Natural killer cell (primary cell): ENCODE measurements around the gene SORBS1. TPM values are rescaled to one million over a fixed set of nuclear protein-coding genes. Genes with fewer than 3 reads are reported as not detected.

ENCODE experiments used
- ATAC-seq, 3 donors: fragments of 150-1000 bp in 2 of 3; fragments of 200-7000 bp in 1 of 3; cut with Tn5 transposase; 1 replicate in 1 of 3; 2 replicates in 2 of 3; pipeline ENCODE4 v1.10.0; 2021; ENCODE audit warnings: mild to moderate bottlenecking in 2 of 3, moderate library complexity in 2 of 3
- DNase-seq, 2 donors: peaks; one replicate each; pipeline versions ENCODE4 v3.0.0 to v3.0.0-alpha.2; 2013 to 2021; ENCODE audit warnings: mixed read lengths in 1 of 2
- H3K27ac ChIP-seq: one replicate; pipeline ENCODE4 v1.5.1; 2013; ENCODE audit warnings: mild to moderate bottlenecking, low read length
- H3K27me3 ChIP-seq: one replicate; pipeline ENCODE4 v1.6.1; 2013; ENCODE audit warnings: low read length; ENCODE audit not compliant: control insufficient read depth, insufficient read depth
- H3K36me3 ChIP-seq: one replicate; pipeline ENCODE4 v1.6.1; 2013; ENCODE audit warnings: low read length; ENCODE audit not compliant: control insufficient read depth, insufficient read depth
- H3K4me1 ChIP-seq: one replicate; pipeline ENCODE4 v1.6.1; 2013; ENCODE audit warnings: low read length; ENCODE audit not compliant: control insufficient read depth, insufficient read depth
- H3K4me3 ChIP-seq: one replicate; pipeline ENCODE4 v1.5.1; 2013; ENCODE audit warnings: low read length
- H3K9me3 ChIP-seq: one replicate; pipeline ENCODE4 v1.6.1; 2013; ENCODE audit warnings: low read length; ENCODE audit not compliant: control insufficient read depth, insufficient read depth
- H3K27ac Mint-ChIP-seq, 2 donors: one replicate each; pipeline ENCODE4 v1.8.0; 2022; ENCODE audit warnings: mild to moderate bottlenecking in 2 of 2, mixed read lengths in 2 of 2, moderate library complexity in 1 of 2
- H3K27me3 Mint-ChIP-seq, 2 donors: one replicate each; pipeline ENCODE4 v1.8.0; 2022; ENCODE audit warnings: low read depth in 2 of 2, mixed read lengths in 2 of 2
- H3K36me3 Mint-ChIP-seq: one replicate; pipeline ENCODE4 v1.8.0; 2022; ENCODE audit warnings: mixed read lengths
- H3K4me1 Mint-ChIP-seq, 2 donors: one replicate each; pipeline ENCODE4 v1.8.0; 2022; ENCODE audit warnings: mixed read lengths in 2 of 2
- H3K4me3 Mint-ChIP-seq: one replicate; pipeline ENCODE4 v1.8.0; 2022; ENCODE audit warnings: mild to moderate bottlenecking, moderate library complexity, mixed read lengths
- H3K9me3 Mint-ChIP-seq, 2 donors: one replicate each; pipeline ENCODE4 v1.8.0; 2022; ENCODE audit warnings: mixed read lengths in 2 of 2
- WGBS: methylation state at CpG from one replicate; pipeline ENCODE4 v1.1.7; 2013; ENCODE audit warnings: missing lambda C conversion rate; ENCODE audit not compliant: insufficient coverage; 5-methylcytosine and 5-hydroxymethylcytosine counted together
- intact Hi-C: fragments of 100-400 bp; cut with micrococcal nuclease; formaldehyde crosslinking; loops from one replicate; pipeline ENCODE4 v1.14.2; 2022
- total RNA-seq, 4 donors: library from RNA; stranded (reverse); fragments of 120-200 nt in 1 of 4; gene quantifications; one replicate each; pipeline versions ENCODE4 v1.2.3 to v1.2.4, GENCODE V29; 2013 to 2022
- TF ChIP-seq, protein P1 (sequence below): fragments of 200-600 bp; IDR thresholded peaks from one replicate; pipeline ENCODE4 v1.8.0; 2022; ENCODE audit warnings: antibody characterized with exemption

The SORBS1 gene
- total RNA-seq, 3 donors from 2014 or later (not counting 1 experiment from before 2014, with no cell fraction given): 2.4 to 5.4 (median 2.8) TPM

DNA sequence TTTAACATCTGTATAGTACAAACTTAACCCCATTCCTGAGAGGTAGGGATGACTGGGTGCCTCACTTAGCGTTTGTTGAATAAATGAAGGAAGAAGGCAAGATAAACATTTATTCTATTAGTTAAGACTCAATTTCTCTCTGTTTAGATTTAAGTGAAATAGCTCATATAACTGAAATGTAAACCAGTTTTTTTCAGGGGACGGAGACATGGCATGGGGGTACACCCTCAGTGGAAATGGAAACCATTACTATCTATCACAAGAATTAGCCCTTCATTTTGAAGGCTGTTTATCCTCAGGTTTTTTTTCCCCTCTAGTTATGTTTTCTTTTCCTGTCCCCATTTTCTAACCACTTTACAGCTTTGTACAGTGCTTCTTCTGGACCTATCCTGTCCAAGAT, 234.8 kb downstream of the SORBS1 start:
- no peak overlapping the region for H3K27ac ChIP-seq
- DNase-seq (no peak), ATAC-seq (no peak)
- H3K36me3 Mint-ChIP-seq: no peaks in the 10 kb centered on the region
- no peaks in the 10 kb centered on the region for H3K9me3 Mint-ChIP-seq
- no peaks in the 10 kb centered on the region for H3K27me3 ChIP-seq
- TF ChIP-seq, protein P1, sequence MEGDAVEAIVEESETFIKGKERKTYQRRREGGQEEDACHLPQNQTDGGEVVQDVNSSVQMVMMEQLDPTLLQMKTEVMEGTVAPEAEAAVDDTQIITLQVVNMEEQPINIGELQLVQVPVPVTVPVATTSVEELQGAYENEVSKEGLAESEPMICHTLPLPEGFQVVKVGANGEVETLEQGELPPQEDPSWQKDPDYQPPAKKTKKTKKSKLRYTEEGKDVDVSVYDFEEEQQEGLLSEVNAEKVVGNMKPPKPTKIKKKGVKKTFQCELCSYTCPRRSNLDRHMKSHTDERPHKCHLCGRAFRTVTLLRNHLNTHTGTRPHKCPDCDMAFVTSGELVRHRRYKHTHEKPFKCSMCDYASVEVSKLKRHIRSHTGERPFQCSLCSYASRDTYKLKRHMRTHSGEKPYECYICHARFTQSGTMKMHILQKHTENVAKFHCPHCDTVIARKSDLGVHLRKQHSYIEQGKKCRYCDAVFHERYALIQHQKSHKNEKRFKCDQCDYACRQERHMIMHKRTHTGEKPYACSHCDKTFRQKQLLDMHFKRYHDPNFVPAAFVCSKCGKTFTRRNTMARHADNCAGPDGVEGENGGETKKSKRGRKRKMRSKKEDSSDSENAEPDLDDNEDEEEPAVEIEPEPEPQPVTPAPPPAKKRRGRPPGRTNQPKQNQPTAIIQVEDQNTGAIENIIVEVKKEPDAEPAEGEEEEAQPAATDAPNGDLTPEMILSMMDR: no peak
- no peak overlapping the region for H3K4me3 Mint-ChIP-seq
- no peak overlapping the region for H3K27ac Mint-ChIP-seq
- intact Hi-C loops: no loop called here
- no peak overlapping the region for H3K4me3 ChIP-seq
- H3K9me3 ChIP-seq: no peaks in the 10 kb centered on the region
- H3K4me1 Mint-ChIP-seq: no peaks in the 10 kb centered on the region
- no peaks in the 10 kb centered on the region for H3K36me3 ChIP-seq
- WGBS: 89% methylated on average over 1 of the region's 2 CpGs
- H3K27me3 Mint-ChIP-seq: peaks cover 0 to 1% of the 10 kb centered on the region in 2 donors
- H3K4me1 ChIP-seq: no peaks in the 10 kb centered on the region

- Mint-ChIP-seq H3K27ac (no peak overlapping the region), H3K4me1 (no peaks in the 10 kb centered on the region), H3K27me3 (peaks cover 0 to 3% of the 10 kb centered on the region in 2 donors), H3K4me3 (no peak overlapping the region), H3K9me3 (no peaks in the 10 kb centered on the region), H3K36me3 (no peaks in the 10 kb centered on the region)
- TF ChIP-seq, protein P1: no peak
- no peak overlapping the region for H3K4me3 ChIP-seq
- H3K27me3 ChIP-seq: no peaks in the 10 kb centered on the region
- ATAC-seq (no peak), DNase-seq (no peak)
- intact Hi-C loops: no loop called here
- WGBS: 74% methylated on average over 2 of the region's 2 CpGs
- no peak overlapping the region for H3K27ac ChIP-seq
- H3K4me1 ChIP-seq: no peaks in the 10 kb centered on the region
- no peaks in the 10 kb centered on the region for H3K36me3 ChIP-seq
- H3K9me3 ChIP-seq: no peaks in the 10 kb centered on the region
These were observed 235.3 kb downstream of the SORBS1 start for GRCh38 chr10:95325863-95326262.

DNA sequence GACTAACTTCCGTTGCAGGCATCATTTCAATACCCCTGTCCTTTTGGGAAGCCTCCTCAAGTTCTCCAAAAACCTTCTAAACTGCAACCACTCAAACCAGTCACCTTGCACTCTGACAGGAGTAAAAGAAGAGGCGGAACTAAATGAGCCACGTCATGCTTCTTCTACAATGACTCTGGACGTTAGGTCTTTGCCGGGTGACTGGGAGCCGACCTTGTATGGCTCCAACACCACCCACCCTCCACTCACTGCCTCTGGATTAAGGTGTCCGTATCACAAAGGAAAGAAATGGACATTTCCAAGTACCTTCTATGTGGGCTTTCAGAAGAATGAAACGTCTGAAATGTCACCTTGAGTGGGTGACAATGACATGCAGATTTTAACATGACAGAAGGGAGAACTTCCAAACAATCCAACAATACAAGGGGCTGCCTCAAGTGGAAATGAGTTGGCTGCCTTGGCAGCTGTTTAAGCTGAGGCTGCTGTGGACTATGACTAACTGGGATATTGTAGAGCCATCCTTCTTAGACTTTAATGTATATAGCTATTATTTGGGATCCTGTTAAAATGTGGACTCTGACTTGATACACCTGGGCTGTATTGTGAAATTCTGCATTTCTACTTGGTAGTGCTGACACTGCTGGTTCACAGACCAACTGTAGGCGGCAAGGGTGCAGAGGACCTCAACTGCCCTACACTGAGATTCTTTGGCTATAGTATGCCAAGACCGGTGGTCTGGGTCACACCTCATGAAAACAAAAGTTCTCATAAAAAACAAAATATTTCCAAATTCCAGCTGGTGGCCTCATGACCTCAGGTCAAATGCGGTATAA, 236.5 kb downstream of the SORBS1 start:
- Histone ChIP-seq H3K4me1 (no peaks in the 10 kb centered on the region), H3K4me3 (no peak overlapping the region), H3K36me3 (no peaks in the 10 kb centered on the region), H3K27ac (no peak overlapping the region), H3K27me3 (no peaks in the 10 kb centered on the region), H3K9me3 (no peaks in the 10 kb centered on the region)
- no peak overlapping the region for H3K4me3 Mint-ChIP-seq
- peaks cover 0 to 3% of the 10 kb centered on the region in 2 donors for H3K27me3 Mint-ChIP-seq
- ATAC-seq (no peak), DNase-seq (no peak)
- H3K36me3 Mint-ChIP-seq: no peaks in the 10 kb centered on the region
- no peaks in the 10 kb centered on the region for H3K9me3 Mint-ChIP-seq
- no peaks in the 10 kb centered on the region for H3K4me1 Mint-ChIP-seq
- intact Hi-C loops: no loop called here
- TF ChIP-seq, protein P1: no peak
- WGBS: 93% methylated on average over 10 of the region's 11 CpGs
- H3K27ac Mint-ChIP-seq: no peak overlapping the region
